MCF 10A (cell line): ENCODE results near the gene OSMR. TPM values are rescaled to one million over a fixed set of nuclear protein-coding genes. Genes with fewer than 3 reads are reported as not detected.

Source experiments
- BruUV-seq: library from RNA; stranded (reverse); fragments of 400-500 nt; replicated peaks from 2 replicates; lab custom pipeline; 2021; lab: Mats Ljungman, UMichigan
- CTCF ChIA-PET: fragments of 300-600 bp; sonication (Branson Sonifier 250); formaldehyde crosslinking; extraction: SDS; loops from one replicate; lab custom pipeline; 2021; ENCODE audit warnings: antibody characterized with exemption, inconsistent platforms; lab: Yijun Ruan, JAX
- POLR2A ChIA-PET: fragments of 300-600, 350-650 bp; sonication (Branson Sonifier 250); formaldehyde crosslinking; extraction: SDS; loops from one replicate; lab custom pipeline; 2020; ENCODE audit warnings: antibody characterized with exemption, inconsistent platforms; lab: Yijun Ruan, JAX
- DNase-seq: peaks from one replicate; pipeline ENCODE4 v3.0.0-alpha.2; 2018; ENCODE audit not compliant: unreplicated experiment
- H3K27ac Mint-ChIP-seq: one replicate; pipeline ENCODE4 v1.8.0; 2022; ENCODE audit warnings: mild to moderate bottlenecking, low read depth, mixed read lengths; ENCODE audit not compliant: unreplicated experiment
- H3K27me3 Mint-ChIP-seq: one replicate; pipeline ENCODE4 v1.8.0; 2022; ENCODE audit warnings: mixed read lengths; ENCODE audit not compliant: insufficient read depth, unreplicated experiment
- H3K36me3 Mint-ChIP-seq: one replicate; pipeline ENCODE4 v1.8.0; 2022; ENCODE audit warnings: mild to moderate bottlenecking, moderate library complexity, mixed read lengths; ENCODE audit not compliant: insufficient read depth, unreplicated experiment
- H3K4me1 Mint-ChIP-seq: one replicate; pipeline ENCODE4 v1.8.0; 2022; ENCODE audit warnings: mixed read lengths; ENCODE audit not compliant: insufficient read depth, unreplicated experiment
- H3K4me3 Mint-ChIP-seq: one replicate; pipeline ENCODE4 v1.8.0; 2022; ENCODE audit warnings: mild to moderate bottlenecking, moderate library complexity, mixed read lengths; ENCODE audit not compliant: unreplicated experiment
- H3K9me3 Mint-ChIP-seq: one replicate; pipeline ENCODE4 v1.8.0; 2022; ENCODE audit warnings: mixed read lengths; ENCODE audit not compliant: unreplicated experiment
- intact Hi-C: fragments of 100-400 bp; cut with micrococcal nuclease; formaldehyde crosslinking; loops from 2 replicates; pipeline ENCODE4 v1.14.1; 2022
- total RNA-seq: library from RNA; stranded (reverse); gene quantifications from 2 replicates; pipeline ENCODE4 v1.2.3, GENCODE V29; 2022
- TF ChIP-seq, protein P1 (sequence below): fragments of 200-600 bp; IDR thresholded peaks from one replicate; pipeline ENCODE4 v1.8.0; 2022; ENCODE audit warnings: antibody characterized with exemption, mild to moderate bottlenecking; ENCODE audit not compliant: unreplicated experiment

The OSMR gene
- total RNA-seq, 1 experiment from 2014 or later = 89.1 TPM

DNA sequence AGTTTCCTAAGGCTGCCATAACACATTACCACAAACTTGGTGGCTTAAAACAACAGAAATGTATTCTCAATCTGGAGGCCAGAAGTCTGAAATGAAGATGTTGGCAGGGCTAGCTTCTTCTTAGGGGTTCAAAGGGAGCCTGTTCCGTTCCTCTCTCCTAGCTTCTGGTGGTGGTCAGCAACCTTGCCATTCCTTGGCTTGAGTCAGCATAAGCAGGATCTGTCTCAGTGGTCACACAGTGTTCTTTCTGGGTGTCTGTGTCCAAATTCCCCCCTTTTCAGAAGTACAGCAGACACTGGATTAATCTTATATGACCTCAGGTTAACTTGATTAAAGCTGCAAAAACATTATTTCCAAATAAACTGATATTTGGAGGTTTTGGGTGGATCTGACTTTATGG, 2.1 kb upstream of the OSMR start:
- BruUV-seq = no TSS peak
- no peaks in the 10 kb centered on the region for H3K27me3 Mint-ChIP-seq
- TF ChIP-seq, protein P1, sequence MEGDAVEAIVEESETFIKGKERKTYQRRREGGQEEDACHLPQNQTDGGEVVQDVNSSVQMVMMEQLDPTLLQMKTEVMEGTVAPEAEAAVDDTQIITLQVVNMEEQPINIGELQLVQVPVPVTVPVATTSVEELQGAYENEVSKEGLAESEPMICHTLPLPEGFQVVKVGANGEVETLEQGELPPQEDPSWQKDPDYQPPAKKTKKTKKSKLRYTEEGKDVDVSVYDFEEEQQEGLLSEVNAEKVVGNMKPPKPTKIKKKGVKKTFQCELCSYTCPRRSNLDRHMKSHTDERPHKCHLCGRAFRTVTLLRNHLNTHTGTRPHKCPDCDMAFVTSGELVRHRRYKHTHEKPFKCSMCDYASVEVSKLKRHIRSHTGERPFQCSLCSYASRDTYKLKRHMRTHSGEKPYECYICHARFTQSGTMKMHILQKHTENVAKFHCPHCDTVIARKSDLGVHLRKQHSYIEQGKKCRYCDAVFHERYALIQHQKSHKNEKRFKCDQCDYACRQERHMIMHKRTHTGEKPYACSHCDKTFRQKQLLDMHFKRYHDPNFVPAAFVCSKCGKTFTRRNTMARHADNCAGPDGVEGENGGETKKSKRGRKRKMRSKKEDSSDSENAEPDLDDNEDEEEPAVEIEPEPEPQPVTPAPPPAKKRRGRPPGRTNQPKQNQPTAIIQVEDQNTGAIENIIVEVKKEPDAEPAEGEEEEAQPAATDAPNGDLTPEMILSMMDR = no peak
- H3K27ac Mint-ChIP-seq = no peak overlapping the region
- no peak for DNase-seq
- peaks cover 8% of the 10 kb centered on the region for H3K9me3 Mint-ChIP-seq
- intact Hi-C loops = no loop called here
- peaks cover 32% of the 10 kb centered on the region for H3K4me1 Mint-ChIP-seq
- peaks cover 6% of the 10 kb centered on the region for H3K36me3 Mint-ChIP-seq
- ChIA-PET POLR2A (interaction anchor here (2.2 to 10.5 kb wide), 2 partner anchors 16 to 29 kb away, joined by 6 to 179 read pairs; no protein-coding TSS in a partner anchor), CTCF (interaction anchor here (0.6 to 1.8 kb wide), 2 partner anchors 12 to 13 kb away, joined by 3 to 5 read pairs; no protein-coding TSS in a partner anchor)
- H3K4me3 Mint-ChIP-seq = peak overlapping the region; percentile 99

DNA sequence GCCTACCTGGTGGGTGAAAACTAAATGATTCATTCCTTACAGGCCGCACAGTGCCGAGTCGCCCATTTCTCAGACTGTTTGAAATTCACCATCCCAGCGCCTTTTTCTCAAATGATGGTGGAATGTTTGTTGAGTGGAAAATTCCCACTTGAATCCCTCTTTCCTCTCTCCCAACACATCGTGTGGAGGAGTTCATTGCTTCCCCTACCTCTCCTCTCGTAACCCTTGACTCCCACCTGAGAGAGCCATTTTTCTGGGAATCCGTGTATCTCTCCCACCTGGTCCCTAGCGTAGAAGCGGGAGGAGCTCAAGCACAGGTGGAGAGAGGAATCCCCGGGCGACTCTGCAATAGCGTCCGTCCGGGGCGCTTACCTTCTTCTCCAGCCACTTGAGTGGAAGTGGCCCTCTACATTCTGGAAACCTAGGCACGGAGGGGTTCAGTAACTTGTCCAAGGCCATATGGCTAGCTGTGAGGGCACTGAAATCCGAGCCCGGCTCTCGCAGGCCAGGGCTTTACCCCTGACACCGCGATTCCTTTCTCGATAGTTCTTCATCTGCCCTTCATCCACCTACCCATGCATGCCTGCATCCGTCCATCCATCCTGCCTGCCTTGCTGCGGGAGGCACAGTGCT, 683 bp downstream of the OSMR start:
- Mint-ChIP-seq H3K4me1 (peaks cover 24% of the 10 kb centered on the region), H3K4me3 (peak overlapping the region; percentile 99), H3K27me3 (no peaks in the 10 kb centered on the region), H3K27ac (peak overlapping the region; percentile 99), H3K36me3 (peaks cover 16% of the 10 kb centered on the region), H3K9me3 (peaks cover 8% of the 10 kb centered on the region)
- TF ChIP-seq, protein P1 = no peak
- DNase-seq = peak; percentile 47
- TSS peak; percentile 36 for BruUV-seq
- POLR2A ChIA-PET = interaction anchor here (0.5 to 10.5 kb wide), 16 partner anchors 9 to 1152 kb away, joined by 3 to 179 read pairs (median 6); no protein-coding TSS in a partner anchor
- intact Hi-C loops = loop anchor here (1.0 kb wide), 2 partner anchors 8 to 76 kb away; no protein-coding TSS in a partner anchor
- CTCF ChIA-PET = interaction anchor here (0.7 to 2.6 kb wide), 6 partner anchors 10 to 143 kb away, joined by 3 to 13 read pairs (median 4); no protein-coding TSS in a partner anchor

DNA sequence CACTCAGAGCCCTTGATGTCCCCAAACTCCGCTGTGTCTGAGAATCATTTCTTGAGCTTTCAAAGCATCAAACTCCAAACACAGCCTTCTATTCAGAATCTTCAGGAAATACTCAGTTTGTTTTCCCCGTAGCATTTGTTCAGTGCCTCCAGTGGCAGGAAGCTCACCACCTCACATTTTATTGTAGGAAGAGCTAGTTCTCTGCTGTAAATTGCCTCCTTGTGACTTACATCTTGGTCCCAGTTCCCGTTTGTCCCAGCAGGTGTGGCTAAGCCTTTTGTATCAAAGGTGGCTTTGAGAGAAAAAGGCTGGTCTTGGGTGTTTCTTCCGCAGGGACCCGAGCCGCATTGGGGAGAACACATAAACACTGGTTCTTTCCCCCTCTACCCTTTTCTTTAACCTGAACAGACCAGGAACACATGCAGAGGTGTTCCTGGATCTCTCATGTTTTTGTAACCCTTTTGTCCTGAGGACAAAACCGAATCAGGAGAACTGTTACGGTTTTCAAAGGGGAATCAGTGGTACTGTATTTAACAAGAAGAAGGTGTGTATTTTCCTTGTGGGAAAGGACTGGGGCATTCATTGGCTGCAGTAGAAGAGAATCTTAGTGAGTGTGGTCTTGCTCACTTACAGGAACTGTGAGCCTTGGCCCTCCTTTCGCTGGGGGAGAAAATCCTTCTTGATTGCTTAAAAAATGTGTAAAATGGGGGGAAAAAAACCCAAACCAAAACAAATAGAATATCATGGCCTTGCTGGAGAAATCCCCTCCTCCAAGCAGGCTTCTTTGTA, 1.9 kb downstream of the OSMR start:
- POLR2A ChIA-PET = interaction anchor here (0.6 to 10.5 kb wide), 15 partner anchors 10 to 408 kb away, joined by 3 to 179 read pairs (median 7); no protein-coding TSS in a partner anchor
- BruUV-seq = no TSS peak
- no peaks in the 10 kb centered on the region for H3K27me3 Mint-ChIP-seq
- DNase-seq = peak; percentile 35
- H3K9me3 Mint-ChIP-seq = peaks cover 5% of the 10 kb centered on the region
- H3K4me1 Mint-ChIP-seq = peaks cover 18% of the 10 kb centered on the region
- H3K4me3 Mint-ChIP-seq = peak overlapping the region; percentile 99
- TF ChIP-seq, protein P1 = no peak
- H3K36me3 Mint-ChIP-seq = peaks cover 22% of the 10 kb centered on the region
- CTCF ChIA-PET = interaction anchor here (0.7 to 2.6 kb wide), 8 partner anchors 8 to 427 kb away, joined by 3 to 13 read pairs (median 4); no protein-coding TSS in a partner anchor
- peak overlapping the region; percentile 99 for H3K27ac Mint-ChIP-seq
- intact Hi-C loops = loop anchor here (1.0 kb wide), 1 partner anchor 75 kb away; no protein-coding TSS in a partner anchor
